Small intestine (tissue), 7 donors: ENCODE results near the gene ZNF580. TPM values are rescaled to one million over a fixed set of nuclear protein-coding genes. Genes with fewer than 3 reads are reported as not detected.
A peak's percentile ranks its signal among the peaks of the same experiment; 100 is the strongest.

Source experiments
- DNase-seq, 2 donors: peaks; one replicate each; pipeline versions ENCODE4 v3.0.0 to v3.0.0-alpha.2; 2013
- FAIRE-seq: peaks from 2 replicates; lab custom pipeline; 2012; peaks lifted over from hg19 to GRCh38; lab: Jason Lieb, UNC
- H3K27ac ChIP-seq, 3 donors: one replicate each; pipeline ENCODE4 v1.5.1; 2013; ENCODE audit warnings: low read length in 2 of 3, mild to moderate bottlenecking in 2 of 3, control low read depth in 1 of 3, inconsistent platforms in 1 of 3, low read depth in 1 of 3, moderate library complexity in 1 of 3
- H3K27me3 ChIP-seq, 3 donors: one replicate each; pipeline ENCODE4 v1.6.1; 2013; ENCODE audit warnings: low read length in 3 of 3, inconsistent platforms in 1 of 3; ENCODE audit not compliant: control insufficient read depth in 3 of 3, insufficient read depth in 3 of 3
- H3K36me3 ChIP-seq, 3 donors: one replicate each; pipeline ENCODE4 v1.6.1; 2013; ENCODE audit warnings: low read length in 3 of 3, inconsistent platforms in 1 of 3, low read depth in 1 of 3, mild to moderate bottlenecking in 1 of 3, moderate library complexity in 1 of 3; ENCODE audit not compliant: control insufficient read depth in 3 of 3, insufficient read depth in 2 of 3
- H3K4me1 ChIP-seq, 3 donors: one replicate each; pipeline ENCODE4 v1.6.1; 2013; ENCODE audit warnings: low read length in 2 of 3, inconsistent platforms in 1 of 3, low read depth in 1 of 3, mild to moderate bottlenecking in 1 of 3, moderate library complexity in 1 of 3; ENCODE audit not compliant: control insufficient read depth in 3 of 3, insufficient read depth in 2 of 3
- H3K4me3 ChIP-seq, 3 donors: one replicate each; pipeline ENCODE4 v1.5.1; 2013; ENCODE audit warnings: low read length in 3 of 3, control low read depth in 1 of 3, inconsistent platforms in 1 of 3, low read depth in 1 of 3, mild to moderate bottlenecking in 1 of 3, moderate library complexity in 1 of 3
- H3K9me3 ChIP-seq, 2 donors: one replicate each; pipeline ENCODE4 v1.6.1; 2013; ENCODE audit warnings: low read depth in 1 of 2, low read length in 1 of 2; ENCODE audit not compliant: control insufficient read depth in 2 of 2, insufficient read depth in 1 of 2
- WGBS, 3 donors: extraction: QIAGEN DNeasy Blood & Tissue Kit; methylation state at CpG; one replicate each; pipeline ENCODE4 v1.1.7; 2013; 5-methylcytosine and 5-hydroxymethylcytosine counted together
- polyA plus RNA-seq, 4 donors: library from polyadenylated mRNA; stranded (reverse) in 3 of 4; unstranded in 1 of 4; fragments of 200-250 nt in 3 of 4; fragments of 120-200 nt in 1 of 4; gene quantifications; one replicate each; pipeline versions ENCODE4 v1.2.1 to v1.2.3, GENCODE V29; 2013
- donor health status: healthy with polysubstance abuse.
- donor health status: control.
- donor health status: control.
- donor health status: Bipolar disorder and iron deficiency.
- donor health status: healthy.

ZNF580 gene
- polyA plus RNA-seq, 4 donors: 8.3 to 28.5 (median 16.6) TPM

- 89 to 92% (median 89%) methylated on average over 20 of the region's 20 CpGs for WGBS, 3 donors
Observed at GRCh38 chr19:55680339-55681130, 39.7 kb downstream of the ZNF580 start.

GRCh38 chr19:55681131-55682092 lies 40.6 kb downstream of the ZNF580 start:
- FAIRE-seq (no peak), DNase-seq (no peak)
- H3K27me3 ChIP-seq: no peaks in the 10 kb centered on the region
- peaks cover 10 to 73% (median 16%) of the 10 kb centered on the region in 3 donors for H3K4me1 ChIP-seq
- no peak overlapping the region for H3K4me3 ChIP-seq
- no peaks in the 10 kb centered on the region for H3K9me3 ChIP-seq
- 83 to 87% (median 87%) methylated on average over 9 of the region's 9 CpGs for WGBS, 3 donors
- H3K36me3 ChIP-seq: peaks cover 0 to 80% (median 28%) of the 10 kb centered on the region in 3 donors
- peak overlapping the region in 2 of 3 donors; percentile 12 to 45 for H3K27ac ChIP-seq

More at GRCh38 chr19:55680339-55681130, 39.7 kb downstream of the ZNF580 start:
- Histone ChIP-seq H3K4me1 (peaks cover 11 to 67% (median 13%) of the 10 kb centered on the region in 3 donors), H3K9me3 (no peaks in the 10 kb centered on the region), H3K27ac (peak overlapping the region in 1 of 3 donors; percentile 65), H3K4me3 (no peak overlapping the region), H3K27me3 (no peaks in the 10 kb centered on the region), H3K36me3 (peaks cover 0 to 71% (median 23%) of the 10 kb centered on the region in 3 donors)
- FAIRE-seq (no peak), DNase-seq (no peak)

GRCh38 chr19:55683449-55684261 lies 42.9 kb downstream of the ZNF580 start:
- H3K9me3 ChIP-seq: no peaks in the 10 kb centered on the region
- no peak for FAIRE-seq
- peak overlapping the region; percentile 89 to 93 (median 92) for H3K27ac ChIP-seq
- H3K36me3 ChIP-seq: peaks cover 0 to 87% (median 27%) of the 10 kb centered on the region in 3 donors
- 19 to 69% (median 41%) methylated on average over 22 of the region's 22 CpGs for WGBS, 3 donors
- DNase-seq: peak; percentile 94 to 97
- H3K4me3 ChIP-seq: peak overlapping the region in 1 of 3 donors; percentile 10
- peaks cover 4 to 71% (median 14%) of the 10 kb centered on the region in 3 donors for H3K4me1 ChIP-seq
- H3K27me3 ChIP-seq: no peaks in the 10 kb centered on the region

GRCh38 chr19:55684946-55685681 lies 44.3 kb downstream of the ZNF580 start:
- FAIRE-seq (no peak), DNase-seq (no peak)
- Histone ChIP-seq H3K27me3 (no peaks in the 10 kb centered on the region), H3K36me3 (peaks cover 4 to 86% (median 22%) of the 10 kb centered on the region in 3 donors), H3K27ac (peak overlapping the region; percentile 89 to 93 (median 92)), H3K9me3 (no peaks in the 10 kb centered on the region), H3K4me3 (no peak overlapping the region), H3K4me1 (peaks cover 4 to 71% (median 12%) of the 10 kb centered on the region in 3 donors)
- 88 to 94% (median 90%) methylated on average over 52 to 60 of the region's 60 CpGs for WGBS, 3 donors

- Histone ChIP-seq H3K36me3 (peaks cover 7 to 86% (median 25%) of the 10 kb centered on the region in 3 donors), H3K4me1 (peaks cover 4 to 74% (median 12%) of the 10 kb centered on the region in 3 donors), H3K4me3 (no peak overlapping the region), H3K27ac (peak overlapping the region in 2 of 3 donors; percentile 89 to 92), H3K27me3 (no peaks in the 10 kb centered on the region), H3K9me3 (no peaks in the 10 kb centered on the region)
- FAIRE-seq (no peak), DNase-seq (no peak)
- 86 to 93% (median 88%) methylated on average over 6 of the region's 6 CpGs for WGBS, 3 donors
Observed at GRCh38 chr19:55685776-55686175, 45.0 kb downstream of the ZNF580 start.

GRCh38 chr19:55686311-55687050 lies 45.7 kb downstream of the ZNF580 start:
- no peak for DNase-seq
- H3K4me3 ChIP-seq: no peak overlapping the region
- H3K4me1 ChIP-seq: peaks cover 4 to 71% (median 12%) of the 10 kb centered on the region in 3 donors
- 51 to 77% (median 64%) methylated on average over 27 to 29 of the region's 29 CpGs for WGBS, 3 donors
- no peaks in the 10 kb centered on the region for H3K27me3 ChIP-seq
- peaks cover 7 to 87% (median 25%) of the 10 kb centered on the region in 3 donors for H3K36me3 ChIP-seq
- H3K27ac ChIP-seq: peak overlapping the region; percentile 18 to 92 (median 89)
- no peak for FAIRE-seq
- H3K9me3 ChIP-seq: no peaks in the 10 kb centered on the region
